ENCODE results near the gene GFRA4. TPM values are rescaled to one million over a fixed set of nuclear protein-coding genes. Genes with fewer than 3 reads are reported as not detected.

GFRA4 gene
- total RNA-seq, 1 experiment from 2014 or later, result not detected

DNA sequence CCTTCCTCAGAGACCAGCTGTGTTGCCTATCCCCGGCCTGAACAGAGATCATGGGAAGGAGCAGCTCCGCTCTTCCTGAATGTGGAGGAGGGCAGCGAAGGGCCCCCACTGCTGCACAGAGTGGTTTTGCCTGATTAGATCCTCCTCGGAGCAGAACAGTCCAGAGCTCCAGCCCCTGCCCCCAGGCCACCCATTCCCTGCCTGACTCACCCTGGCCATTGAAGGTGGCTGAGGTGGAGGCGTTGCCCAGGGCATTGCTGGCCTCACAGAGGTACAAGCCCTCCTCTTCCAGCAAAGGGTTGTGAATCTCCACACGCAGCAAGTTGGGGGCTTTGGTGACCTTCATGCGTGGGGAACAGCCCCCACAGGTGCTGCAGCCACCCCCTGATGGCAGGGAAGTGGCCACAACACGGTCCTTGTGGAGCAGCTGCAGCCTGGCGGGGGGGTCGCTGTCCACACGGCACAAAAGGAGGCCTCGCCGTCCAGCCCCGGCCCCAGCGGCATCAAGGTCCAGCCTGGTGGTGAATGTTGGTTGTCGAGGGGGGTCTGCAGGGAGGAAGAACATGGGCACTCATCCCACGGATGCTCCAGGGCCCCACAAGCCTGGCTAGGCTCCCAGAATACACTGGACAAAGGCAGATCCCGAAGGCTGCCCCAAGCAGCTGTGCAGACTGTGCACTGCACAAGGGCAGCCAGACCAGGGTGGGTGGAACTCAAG lies 34.5 kb upstream of the GFRA4 start:
- Histone ChIP-seq H2BK15ac (ENCODE audit: low read depth, low read length) (no peak overlapping the region), H3K79me1 (ENCODE audit: insufficient read depth, low read depth, low read length, poor library complexity, severe bottlenecking) (no peaks in the 10 kb centered on the region), H2BK12ac (ENCODE audit: insufficient read length, low read depth, low read length) (no peak overlapping the region), H3K4ac (ENCODE audit: low read depth, low read length) (no peak overlapping the region), H3K27ac (ENCODE audit: insufficient read length, low read depth, low read length) (no peak overlapping the region), H3K9me3 (ENCODE audit: control insufficient read depth, low read depth, low read length) (no peaks in the 10 kb centered on the region), H4K8ac (replicated peaks; ENCODE audit: insufficient read length, low read depth, low read length) (no peak overlapping the region), H3K56ac (ENCODE audit: insufficient read length, low read depth, low read length) (no peak overlapping the region), H4K91ac (ENCODE audit: insufficient read length, low read depth, low read length) (no peak overlapping the region), H2AFZ (ENCODE audit: low read length) (no peak overlapping the region), H3T11ph (ENCODE audit: low read length) (no peak overlapping the region), H4K5ac (ENCODE audit: insufficient read length, low read depth, low read length) (no peak overlapping the region), H3K27me3 (ENCODE audit: insufficient read depth, low read length) (no peaks in the 10 kb centered on the region), H3K9ac (ENCODE audit: extremely low read depth, insufficient read length, low read length) (no peak overlapping the region), H3K23ac (ENCODE audit: insufficient read length, low read depth, low read length) (no peak overlapping the region), H2BK120ac (ENCODE audit: low read depth, low read length, poor library complexity, severe bottlenecking) (no peak overlapping the region), H3K18ac (ENCODE audit: insufficient read length, low read depth, low read length) (no peak overlapping the region), H3K23me2 (ENCODE audit: insufficient read length, low read depth, low read length, poor library complexity, severe bottlenecking) (no peaks in the 10 kb centered on the region), H2AK5ac (ENCODE audit: insufficient read length, low read length) (no peak overlapping the region), H2BK20ac (ENCODE audit: low read depth, low read length, poor library complexity, severe bottlenecking) (no peak overlapping the region), H3K79me2 (ENCODE audit: insufficient read depth, low read length) (no peaks in the 10 kb centered on the region), H4K20me1 (ENCODE audit: control insufficient read depth, insufficient read depth, insufficient read length) (peaks cover 2% of the 10 kb centered on the region), H3K4me1 (ENCODE audit: insufficient read depth, low read length) (no peaks in the 10 kb centered on the region), H2BK5ac (ENCODE audit: insufficient read length, low read length) (no peak overlapping the region), H3K14ac (ENCODE audit: insufficient read depth, low read length) (no peak overlapping the region; the same call in 1 of the 2 replicates), H3K4me2 (ENCODE audit: insufficient read depth, insufficient read length, low read length) (no peak overlapping the region)
- Mint-ChIP-seq H3K9me3 (peaks cover 3% of the 10 kb centered on the region in 2 experiments; a peak in 3 of 5 replicates), H3K27ac (no peak overlapping the region; a peak in 1 of 7 replicates), H3K27me3 (ENCODE audit: low read depth) (no peaks in the 10 kb centered on the region; the same call in 1 of the 2 replicates), H3K36me3 (ENCODE audit: insufficient read depth in 1 of 3, low read depth in 3 of 3) (no peaks in the 10 kb centered on the region; a peak in 2 of 7 replicates), H3K4me1 (no peaks in the 10 kb centered on the region), H3K4me3 (no peak overlapping the region)
- no peak for DNase-seq
- TF ChIP-seq, protein P1, sequence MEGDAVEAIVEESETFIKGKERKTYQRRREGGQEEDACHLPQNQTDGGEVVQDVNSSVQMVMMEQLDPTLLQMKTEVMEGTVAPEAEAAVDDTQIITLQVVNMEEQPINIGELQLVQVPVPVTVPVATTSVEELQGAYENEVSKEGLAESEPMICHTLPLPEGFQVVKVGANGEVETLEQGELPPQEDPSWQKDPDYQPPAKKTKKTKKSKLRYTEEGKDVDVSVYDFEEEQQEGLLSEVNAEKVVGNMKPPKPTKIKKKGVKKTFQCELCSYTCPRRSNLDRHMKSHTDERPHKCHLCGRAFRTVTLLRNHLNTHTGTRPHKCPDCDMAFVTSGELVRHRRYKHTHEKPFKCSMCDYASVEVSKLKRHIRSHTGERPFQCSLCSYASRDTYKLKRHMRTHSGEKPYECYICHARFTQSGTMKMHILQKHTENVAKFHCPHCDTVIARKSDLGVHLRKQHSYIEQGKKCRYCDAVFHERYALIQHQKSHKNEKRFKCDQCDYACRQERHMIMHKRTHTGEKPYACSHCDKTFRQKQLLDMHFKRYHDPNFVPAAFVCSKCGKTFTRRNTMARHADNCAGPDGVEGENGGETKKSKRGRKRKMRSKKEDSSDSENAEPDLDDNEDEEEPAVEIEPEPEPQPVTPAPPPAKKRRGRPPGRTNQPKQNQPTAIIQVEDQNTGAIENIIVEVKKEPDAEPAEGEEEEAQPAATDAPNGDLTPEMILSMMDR (conservative IDR thresholded peaks at IDR 0.05), result no peak
- WGBS (ENCODE audit: extremely low coverage, insufficient read length, low lambda C conversion rate), result no CpG with 5 or more reads among the region's 18 CpGs
